Body of pancreas (tissue), 4 donors: ENCODE measurements around the gene STAT4.

Source experiments
- POLR2A ChIP-seq, 3 donors: fragments of 450-650 bp; IDR thresholded peaks; one replicate each; pipeline ENCODE4 v1.6.1; 2016; ENCODE audit warnings: antibody characterized with exemption in 3 of 3, mild to moderate bottlenecking in 2 of 3
- TF ChIP-seq, protein P1 (sequence below), 7 experiments: fragments of 450-650 bp in 4 of 7; fragments of 200-600 bp in 3 of 7; sonication (generic) in 3 of 7; IDR thresholded peaks; one replicate each; pipeline ENCODE4 v1.5.1; 2016 to 2019; ENCODE audit warnings: antibody characterized with exemption in 7 of 7

DNA sequence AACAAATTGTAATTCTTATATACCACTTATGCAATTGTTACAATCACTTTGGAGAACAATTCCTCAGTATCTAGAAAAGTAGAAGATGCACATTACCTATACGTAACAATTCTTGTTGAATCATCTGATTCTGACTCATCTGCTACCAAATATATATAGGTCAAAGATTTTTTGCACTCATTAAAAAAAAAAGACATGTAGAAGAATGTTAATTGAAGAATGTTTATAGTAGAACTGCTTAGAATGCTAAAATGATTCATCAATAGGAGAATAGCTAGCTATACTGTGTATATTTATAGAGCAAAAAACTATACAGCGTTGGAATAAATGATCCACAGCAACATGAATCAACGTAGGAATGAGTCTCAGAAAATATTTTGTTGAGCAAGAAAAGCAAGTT, 107.4 kb downstream of the STAT4 start:
- TF ChIP-seq, protein P1, sequence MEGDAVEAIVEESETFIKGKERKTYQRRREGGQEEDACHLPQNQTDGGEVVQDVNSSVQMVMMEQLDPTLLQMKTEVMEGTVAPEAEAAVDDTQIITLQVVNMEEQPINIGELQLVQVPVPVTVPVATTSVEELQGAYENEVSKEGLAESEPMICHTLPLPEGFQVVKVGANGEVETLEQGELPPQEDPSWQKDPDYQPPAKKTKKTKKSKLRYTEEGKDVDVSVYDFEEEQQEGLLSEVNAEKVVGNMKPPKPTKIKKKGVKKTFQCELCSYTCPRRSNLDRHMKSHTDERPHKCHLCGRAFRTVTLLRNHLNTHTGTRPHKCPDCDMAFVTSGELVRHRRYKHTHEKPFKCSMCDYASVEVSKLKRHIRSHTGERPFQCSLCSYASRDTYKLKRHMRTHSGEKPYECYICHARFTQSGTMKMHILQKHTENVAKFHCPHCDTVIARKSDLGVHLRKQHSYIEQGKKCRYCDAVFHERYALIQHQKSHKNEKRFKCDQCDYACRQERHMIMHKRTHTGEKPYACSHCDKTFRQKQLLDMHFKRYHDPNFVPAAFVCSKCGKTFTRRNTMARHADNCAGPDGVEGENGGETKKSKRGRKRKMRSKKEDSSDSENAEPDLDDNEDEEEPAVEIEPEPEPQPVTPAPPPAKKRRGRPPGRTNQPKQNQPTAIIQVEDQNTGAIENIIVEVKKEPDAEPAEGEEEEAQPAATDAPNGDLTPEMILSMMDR (IDR thresholded peaks at IDR 0.05), result no peak
- TF ChIP-seq POLR2A (IDR thresholded peaks at IDR 0.05), result no peak
